A204.1 (cell line): ENCODE results near the gene KIAA0825.

Source experiments
- FAIRE-seq: peaks from 2 replicates; lab custom pipeline; 2012; peaks lifted over from hg19 to GRCh38; lab: Jason Lieb, UNC

The KIAA0825 gene

GRCh38 chr5:94503677-94504076, 114.7 kb downstream of the KIAA0825 start:
- no peak for FAIRE-seq

GRCh38 chr5:94501365-94501764, 117.0 kb downstream of the KIAA0825 start:
- no peak for FAIRE-seq

DNA sequence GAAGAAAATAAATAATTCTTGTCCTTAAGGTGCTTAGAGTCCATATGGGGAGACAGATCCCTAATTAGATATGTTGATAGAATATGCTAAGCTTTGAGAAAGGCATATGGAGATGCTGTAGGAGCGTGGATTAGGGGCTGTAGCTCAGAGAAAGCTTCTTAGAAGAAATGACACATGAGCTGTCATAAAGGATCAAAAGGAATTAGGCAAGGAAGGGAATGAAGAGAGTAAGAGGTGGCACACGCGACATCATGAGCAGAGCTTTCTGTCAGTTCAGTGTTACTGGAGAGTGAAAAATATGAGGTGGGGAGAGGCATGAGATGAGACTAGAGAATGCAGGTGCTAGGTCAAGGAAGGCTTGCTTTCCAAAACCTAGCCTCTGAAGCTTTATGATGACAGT, 118.6 kb downstream of the KIAA0825 start:
- FAIRE-seq: no peak

- FAIRE-seq: no peak
These were observed 120.2 kb downstream of the KIAA0825 start for GRCh38 chr5:94498199-94498598.

DNA sequence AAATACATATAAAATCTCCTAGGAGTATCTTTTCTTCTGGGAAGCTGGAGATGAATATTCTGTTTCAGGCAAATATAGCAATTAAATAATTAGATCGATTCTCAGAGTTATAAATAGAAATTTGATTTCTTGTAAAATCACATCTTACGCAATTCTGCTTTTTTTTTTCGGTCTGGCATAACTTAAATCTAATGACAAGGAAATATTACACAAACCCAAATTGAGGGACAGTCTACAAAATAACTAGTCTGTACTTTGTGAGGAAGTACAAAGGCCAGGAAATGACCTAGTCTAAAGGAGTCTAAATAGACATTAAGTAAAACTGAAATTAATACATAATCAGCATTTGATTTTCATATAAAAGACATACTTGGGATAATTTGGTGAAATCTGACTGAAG, 133.3 kb downstream of the KIAA0825 start:
- FAIRE-seq: no peak

DNA sequence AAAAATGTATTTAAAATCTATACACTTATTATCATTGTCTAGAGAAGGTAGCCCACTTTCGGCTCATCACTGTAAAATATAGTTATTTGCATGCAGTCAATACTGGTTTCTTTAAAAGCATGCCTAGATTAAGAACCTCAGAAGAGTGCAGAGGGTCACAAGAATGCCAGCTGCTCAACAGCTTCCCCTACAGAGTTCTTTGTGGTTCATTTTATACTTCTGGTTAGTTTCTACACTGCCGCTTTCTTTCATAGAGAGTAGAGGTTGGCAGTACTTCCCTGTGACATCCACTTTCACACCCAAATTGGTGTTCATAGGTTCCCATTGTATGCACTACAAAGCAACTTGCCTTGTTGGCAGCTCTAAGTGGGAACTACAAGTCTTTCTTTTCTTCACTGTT, 137.3 kb downstream of the KIAA0825 start:
- FAIRE-seq: no peak

- no peak for FAIRE-seq
These were observed 137.9 kb downstream of the KIAA0825 start for GRCh38 chr5:94480486-94480885.

DNA sequence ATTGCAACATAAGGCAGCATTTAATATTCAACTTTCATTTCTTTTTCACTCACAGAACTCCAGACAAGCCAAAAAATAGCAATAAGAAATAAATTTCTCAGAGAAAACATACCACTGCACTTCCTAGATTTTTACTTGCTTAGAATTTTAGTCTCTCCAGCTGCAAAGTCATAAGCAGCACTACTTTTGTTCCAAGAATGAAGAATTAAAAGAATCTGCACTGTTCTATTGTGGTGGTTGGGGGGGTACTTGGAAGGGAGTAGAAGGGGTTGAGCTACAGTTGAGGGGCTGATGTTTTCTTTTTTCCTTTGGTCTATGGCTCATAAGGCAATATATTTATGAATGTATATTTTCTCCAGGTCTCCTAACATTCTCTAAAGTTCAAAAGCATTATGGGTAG, 144.5 kb downstream of the KIAA0825 start:
- FAIRE-seq: no peak

- FAIRE-seq: no peak
These were observed 146.9 kb downstream of the KIAA0825 start for GRCh38 chr5:94471521-94471920.

DNA sequence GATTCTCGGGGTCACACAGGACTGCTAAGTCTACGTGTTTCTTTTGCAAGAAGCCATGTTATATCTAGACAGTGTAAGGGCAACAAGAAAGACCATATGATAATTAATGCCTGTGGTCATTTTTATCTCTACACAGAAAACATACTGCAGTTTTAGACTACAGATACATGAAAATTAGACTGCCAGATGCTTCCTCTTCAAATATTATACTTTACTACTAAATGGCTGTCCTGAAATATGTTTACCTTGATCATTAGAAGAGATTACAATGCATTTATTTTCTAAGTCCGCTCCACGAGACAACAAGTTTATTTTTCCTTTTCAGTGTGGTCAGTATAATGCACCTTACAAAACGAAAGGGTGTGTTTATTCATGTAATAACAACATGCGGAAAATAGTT, 147.6 kb downstream of the KIAA0825 start:
- FAIRE-seq: no peak

- FAIRE-seq: no peak
These were observed 148.5 kb downstream of the KIAA0825 start for GRCh38 chr5:94469894-94470329.

- FAIRE-seq: no peak
These were observed 150.2 kb downstream of the KIAA0825 start for GRCh38 chr5:94467954-94468930.

GRCh38 chr5:94467346-94467953, 151.0 kb downstream of the KIAA0825 start:
- FAIRE-seq: no peak

DNA sequence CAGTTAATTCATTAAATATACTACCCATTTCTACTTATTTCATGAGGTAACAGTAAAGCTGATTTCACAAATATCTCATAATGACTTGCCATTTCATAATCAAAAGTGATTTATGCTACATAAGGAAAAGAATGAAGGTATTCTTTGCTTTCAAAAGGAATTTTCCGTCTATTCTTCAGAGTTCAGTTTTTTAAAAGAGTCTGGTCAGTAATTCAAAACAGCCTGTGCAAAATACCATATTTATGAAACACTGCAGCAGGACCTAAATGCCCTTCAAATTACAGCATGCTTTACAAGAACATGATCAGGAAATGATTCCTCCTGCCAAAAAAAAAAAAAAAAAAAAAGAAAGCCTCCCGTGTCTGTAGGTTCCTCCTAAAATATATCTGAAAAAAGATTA, 154.7 kb downstream of the KIAA0825 start:
- FAIRE-seq: no peak

GRCh38 chr5:94461131-94461530, 157.3 kb downstream of the KIAA0825 start:
- FAIRE-seq: no peak

DNA sequence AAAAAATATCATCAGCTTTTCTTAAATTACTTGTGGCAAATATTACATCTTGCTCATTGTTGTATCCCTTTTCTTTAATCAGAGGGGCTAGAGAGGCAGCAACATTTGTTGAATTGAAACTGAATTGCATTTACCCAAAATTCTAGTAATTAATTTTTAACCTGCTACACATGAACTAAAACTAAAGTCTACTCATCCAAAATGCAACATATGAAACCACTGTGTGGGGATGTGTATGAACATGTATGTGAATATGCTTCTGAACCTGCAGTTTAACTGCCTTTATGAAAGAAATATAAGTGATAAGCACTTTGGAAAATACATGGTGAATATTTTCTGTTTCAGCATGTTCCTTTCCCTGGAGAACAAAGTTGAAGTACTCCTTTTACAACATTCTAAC, 158.5 kb downstream of the KIAA0825 start:
- no peak for FAIRE-seq

DNA sequence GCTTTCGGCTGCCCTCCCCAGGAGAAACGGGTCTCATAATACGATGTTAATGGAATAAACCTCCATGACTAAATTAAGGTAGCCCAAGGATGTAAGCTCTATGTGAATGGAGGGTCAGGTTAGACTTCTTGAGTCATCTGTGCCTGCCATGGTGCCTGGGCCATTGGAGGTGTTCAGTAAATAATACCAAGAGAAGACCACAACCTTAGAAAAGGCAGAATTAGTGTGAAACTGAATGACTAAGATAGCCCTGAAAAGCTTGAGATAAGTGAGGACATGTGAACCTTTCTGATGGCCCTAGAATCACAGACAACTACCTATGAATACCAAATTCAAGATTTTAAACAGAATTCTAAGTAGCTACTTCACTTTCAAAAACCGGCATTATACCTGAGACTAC, 160.6 kb downstream of the KIAA0825 start:
- no peak for FAIRE-seq

GRCh38 chr5:94445726-94446125, 172.7 kb downstream of the KIAA0825 start:
- FAIRE-seq: no peak

GRCh38 chr5:94442991-94443390, 175.4 kb downstream of the KIAA0825 start:
- FAIRE-seq: no peak

- FAIRE-seq: no peak
These were observed 176.3 kb downstream of the KIAA0825 start for GRCh38 chr5:94442076-94442475.

DNA sequence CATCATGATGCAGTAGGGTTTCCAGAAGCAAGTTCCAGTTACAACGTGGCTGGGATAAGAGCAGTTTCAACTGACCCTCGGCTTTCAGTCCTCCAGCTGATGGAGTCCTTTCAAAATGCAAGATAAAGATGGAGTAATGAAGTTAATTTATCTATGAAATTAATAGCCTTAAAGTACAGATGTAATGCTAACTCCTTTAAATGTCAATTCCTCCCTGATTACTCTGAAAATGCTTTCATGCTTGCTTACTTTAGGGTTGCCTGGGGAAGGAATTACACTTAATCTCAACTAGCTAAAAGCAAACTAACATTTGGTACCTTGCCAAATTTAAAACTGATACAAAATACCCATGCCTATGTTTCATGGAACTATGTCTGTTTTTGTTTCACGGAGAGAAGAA, 178.4 kb downstream of the KIAA0825 start:
- FAIRE-seq: no peak

GRCh38 chr5:94433397-94434163, 184.8 kb downstream of the KIAA0825 start:
- no peak for FAIRE-seq

DNA sequence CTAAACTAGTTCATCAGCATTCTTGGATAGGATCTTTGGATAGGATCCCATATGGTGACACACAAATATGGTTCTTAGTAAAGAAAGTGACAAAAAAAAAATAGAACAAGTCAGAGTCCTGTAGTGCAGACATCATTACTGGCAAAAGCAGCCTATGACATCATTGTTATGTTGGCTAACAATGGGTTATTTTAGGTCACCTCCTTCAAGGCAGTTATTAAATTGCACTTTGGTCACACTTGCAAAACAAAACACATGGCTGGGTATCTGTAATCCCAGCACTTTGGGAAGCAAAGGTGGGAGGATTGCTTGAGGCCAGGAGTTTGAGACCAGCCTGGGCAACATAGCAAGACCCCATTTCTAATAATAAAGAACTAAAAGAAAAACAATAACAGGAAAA, 185.9 kb downstream of the KIAA0825 start:
- no peak for FAIRE-seq
